GM13976 (cell line): ENCODE data around the gene PVALB.

Experiments
- DNase-seq: peaks from one replicate; pipeline ENCODE4 v3.0.0; 2012; ENCODE audit warnings: low spot score
- CTCF ChIP-seq: IDR thresholded peaks from 2 replicates; pipeline ENCODE4 v1.5.1; 2012; ENCODE audit warnings: borderline replicate concordance, mild to moderate bottlenecking; ENCODE audit not compliant: insufficient read depth; ENCODE audit errors: extremely low read depth, missing control alignments, control extremely low read depth
- in situ Hi-C: fragments of 300-500 bp; cut with MboI; formaldehyde crosslinking; loops from one replicate; pipeline ENCODE4 v1.12.0; 2022; ENCODE audit warnings: low sequenced_read_pairs, mixed read lengths, inconsistent platforms; ENCODE audit not compliant: unreplicated experiment

The PVALB gene

GRCh38 chr22:36753120-36753802 is 63.6 kb downstream of the PVALB start:
- no peak for DNase-seq
- TF ChIP-seq CTCF, result no peak
- in situ Hi-C loops, result no loop called here
